SK-N-DZ (cell line): ENCODE data around the gene STRADB. TPM values are rescaled to one million over a fixed set of nuclear protein-coding genes. Genes with fewer than 3 reads are reported as not detected.
"Not testable (repeated sequence)": the region's sequence is repeated elsewhere in the genome, so short reads cannot be mapped to it uniquely, and the experiment has no call there.

ENCODE experiments used
- DNase-seq: peaks from one replicate; pipeline ENCODE4 v3.0.0-alpha.2; 2015; ENCODE audit warnings: low spot score
- polyA plus RNA-seq, 2 experiments: library from polyadenylated mRNA; depleted of rRNA; stranded (reverse); fragments of >200 nt; gene quantifications; 2 replicates each; pipeline ENCODE4 v1.2.3, GENCODE V29; 2014

Gene STRADB, protein sequence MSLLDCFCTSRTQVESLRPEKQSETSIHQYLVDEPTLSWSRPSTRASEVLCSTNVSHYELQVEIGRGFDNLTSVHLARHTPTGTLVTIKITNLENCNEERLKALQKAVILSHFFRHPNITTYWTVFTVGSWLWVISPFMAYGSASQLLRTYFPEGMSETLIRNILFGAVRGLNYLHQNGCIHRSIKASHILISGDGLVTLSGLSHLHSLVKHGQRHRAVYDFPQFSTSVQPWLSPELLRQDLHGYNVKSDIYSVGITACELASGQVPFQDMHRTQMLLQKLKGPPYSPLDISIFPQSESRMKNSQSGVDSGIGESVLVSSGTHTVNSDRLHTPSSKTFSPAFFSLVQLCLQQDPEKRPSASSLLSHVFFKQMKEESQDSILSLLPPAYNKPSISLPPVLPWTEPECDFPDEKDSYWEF
- polyA plus RNA-seq (2014; cell fraction: cytosol; rRNA removed), result 54.1 and 86.4 TPM in 2 replicates
- polyA plus RNA-seq (2014; cell fraction: nucleus; rRNA removed), result 43.1 and 61.7 TPM in 2 replicates

DNA sequence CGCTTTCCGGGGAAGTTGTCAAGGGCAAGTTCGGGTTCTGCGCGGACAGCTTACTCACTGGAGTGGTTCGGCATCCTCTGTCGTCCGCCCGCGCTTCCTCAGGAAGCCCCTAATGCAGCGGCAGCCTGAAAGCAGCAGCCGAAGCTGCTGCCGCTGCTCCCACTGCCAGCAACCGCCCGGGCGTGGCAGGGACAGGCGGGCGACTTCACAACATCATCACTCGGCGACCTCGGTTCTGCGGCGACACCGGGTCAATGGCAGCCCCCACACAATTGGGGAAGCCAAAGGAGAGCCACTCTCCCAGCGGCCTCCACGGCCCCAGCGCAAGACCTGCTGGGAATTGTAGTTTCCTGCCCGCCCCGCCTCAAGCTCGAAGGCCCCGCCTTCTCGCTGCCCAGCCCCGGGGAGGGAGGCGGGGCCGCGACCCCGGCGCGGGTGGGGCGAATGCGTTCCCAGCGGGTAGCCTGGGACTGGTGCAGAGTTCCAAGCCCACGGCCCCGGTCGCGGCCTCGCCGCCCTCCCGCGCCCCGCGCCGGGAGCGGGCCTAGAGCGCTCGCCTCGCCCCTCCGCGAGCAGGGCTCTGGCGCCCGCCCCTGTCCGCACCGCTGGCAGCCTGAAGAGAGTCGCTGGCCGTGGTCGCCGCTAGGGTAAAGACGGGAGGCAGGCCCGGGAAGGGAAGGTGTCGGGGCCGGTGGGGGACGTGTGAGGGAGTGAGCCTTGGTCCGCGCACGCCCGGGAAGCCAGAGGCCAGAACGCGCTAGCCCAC, at the start of gene STRADB, which contains the start of gene TRAK2:
Gene STRADB, plus strand, starts transcription at position 449 of the 766 bp plus-strand sequence. CDS start 3,101 bp downstream, outside the sequence.
Gene TRAK2, minus strand, starts transcription at position 167 of the 766 bp plus-strand sequence. CDS start 30,951 bp downstream, outside the sequence.
- DNase-seq, result peak; percentile 96

DNA sequence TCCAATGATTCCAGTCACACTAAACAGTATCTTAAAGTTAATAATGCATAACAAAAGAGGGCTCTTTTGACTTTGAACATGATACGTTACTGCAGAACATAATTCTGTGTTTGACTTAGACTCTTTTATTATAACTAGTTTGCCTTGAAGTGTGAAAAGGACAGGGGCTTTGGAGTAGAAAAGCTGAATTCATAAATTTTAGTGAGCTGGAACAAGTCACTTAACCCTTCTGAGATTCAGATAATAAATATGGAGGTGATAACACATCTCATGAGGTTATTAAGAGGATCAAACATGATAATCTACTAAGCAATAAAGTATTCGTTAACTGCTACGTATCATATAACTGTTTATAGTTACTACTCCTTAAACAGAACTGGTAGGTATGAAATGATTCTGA, 49.7 kb upstream of the STRADB start:
- no peak for DNase-seq

DNA sequence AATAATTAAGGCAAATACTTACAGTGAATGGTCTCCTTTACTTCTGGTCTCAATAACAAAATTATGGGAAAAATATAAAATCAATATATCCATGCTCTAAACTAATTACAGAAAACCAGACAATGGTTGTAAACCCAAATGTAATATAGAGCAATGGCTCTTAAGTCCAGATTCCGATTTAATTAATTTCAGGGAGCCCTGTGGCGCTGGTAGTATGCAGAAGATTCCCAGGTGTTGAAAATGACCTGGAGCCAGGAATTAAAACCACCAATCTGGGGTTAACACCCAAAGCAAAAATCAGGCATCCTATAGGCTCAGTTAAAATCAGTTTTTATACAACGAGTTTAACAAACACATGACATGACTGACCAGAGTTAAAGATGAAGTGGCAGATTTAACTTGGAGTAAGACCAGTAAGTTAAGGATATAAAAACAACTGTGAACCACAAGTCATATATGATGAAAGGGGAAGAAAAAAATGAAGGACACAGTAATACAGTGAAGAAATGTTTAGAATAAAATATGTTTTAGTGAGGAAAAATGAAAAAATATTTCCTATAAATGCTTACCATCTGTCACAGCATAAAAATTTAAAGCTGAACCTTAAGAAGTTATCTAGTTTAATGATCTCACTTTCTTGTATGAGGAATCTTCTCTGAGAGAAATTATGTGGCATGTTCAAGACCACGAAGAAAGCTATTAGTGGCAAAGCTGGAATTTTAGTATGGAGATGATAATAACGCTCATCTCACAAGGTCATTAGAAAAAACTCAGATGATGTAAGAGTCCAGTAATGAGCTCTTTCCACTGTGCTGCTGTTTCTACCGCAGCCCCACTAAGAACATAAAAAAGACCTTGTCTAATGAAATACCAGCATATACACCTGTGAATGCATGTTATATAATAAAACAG, 48.6 kb upstream of the STRADB start:
- DNase-seq, result no peak

DNA sequence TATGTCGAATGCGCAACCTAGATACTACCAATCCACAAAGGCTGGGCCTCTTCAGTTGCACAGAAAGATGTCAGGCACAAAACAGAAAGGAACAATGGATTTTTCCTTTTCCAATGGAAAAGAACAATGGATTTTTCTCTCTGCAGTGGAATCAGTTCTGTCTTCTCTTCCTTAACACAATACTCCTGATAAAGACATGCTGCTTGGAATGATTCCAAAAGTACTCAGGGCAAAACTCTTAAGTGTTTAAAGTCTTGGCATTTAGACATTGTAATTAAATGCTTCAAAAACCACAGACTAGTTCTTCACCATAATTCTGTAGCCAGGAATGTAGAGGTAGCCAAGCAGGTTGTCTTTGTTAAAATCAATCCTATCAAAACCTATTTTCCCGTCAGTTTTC, 47.7 kb upstream of the STRADB start:
- DNase-seq, result no peak

DNA sequence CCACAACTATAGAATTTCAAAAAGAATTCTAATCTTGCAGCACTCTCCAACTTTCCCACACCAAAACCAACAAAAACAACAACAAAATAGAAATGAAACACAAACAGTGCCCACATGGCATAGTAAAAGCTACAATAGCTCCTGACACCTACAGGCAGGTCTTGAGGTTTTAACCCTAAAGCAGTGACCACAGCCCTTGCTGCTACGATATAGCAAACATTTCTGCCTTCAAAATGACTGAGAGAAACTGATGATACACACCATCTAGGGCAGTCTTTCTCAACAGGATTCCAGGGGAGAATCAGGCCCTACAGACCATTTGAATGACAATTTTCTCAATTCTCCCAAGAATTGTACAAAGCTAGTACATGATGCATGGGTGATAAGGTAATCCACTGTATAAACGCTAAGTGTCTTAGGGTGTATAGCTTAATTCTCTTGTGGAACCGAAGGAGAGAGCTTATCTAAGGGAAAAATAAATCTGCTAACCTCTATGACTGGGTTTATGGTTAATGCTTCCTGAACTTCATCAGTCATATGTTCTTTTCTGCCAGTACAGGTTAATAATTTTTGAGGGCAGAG, 46.8 kb upstream of the STRADB start:
- no peak for DNase-seq

DNA sequence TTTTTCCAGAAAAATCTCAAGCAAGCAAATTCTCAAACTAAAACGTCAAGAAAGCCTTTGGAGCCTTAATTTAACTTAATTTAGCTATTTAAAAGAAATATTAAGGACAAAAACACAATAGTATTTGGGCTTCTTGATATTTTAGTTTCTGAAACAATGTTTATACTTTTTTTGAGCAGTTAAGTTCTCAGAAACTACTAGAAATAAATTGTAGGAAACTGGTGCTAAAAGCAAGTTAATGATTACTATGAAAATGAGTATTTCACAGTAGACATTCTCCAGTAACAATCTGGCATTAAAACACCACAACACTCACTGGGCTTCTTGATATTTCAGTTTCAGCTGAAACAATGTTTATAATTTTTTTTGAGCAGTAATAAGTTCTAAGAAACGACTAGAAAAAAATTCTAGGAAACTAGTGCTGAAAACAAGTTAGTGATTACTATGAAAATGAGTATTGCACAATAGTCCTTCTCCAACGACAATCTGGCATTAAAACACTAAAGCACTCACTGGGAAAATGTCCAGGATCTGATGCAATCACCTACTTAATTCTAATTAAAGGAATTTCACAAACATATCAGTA, 45.4 kb upstream of the STRADB start:
- DNase-seq, result no peak

DNA sequence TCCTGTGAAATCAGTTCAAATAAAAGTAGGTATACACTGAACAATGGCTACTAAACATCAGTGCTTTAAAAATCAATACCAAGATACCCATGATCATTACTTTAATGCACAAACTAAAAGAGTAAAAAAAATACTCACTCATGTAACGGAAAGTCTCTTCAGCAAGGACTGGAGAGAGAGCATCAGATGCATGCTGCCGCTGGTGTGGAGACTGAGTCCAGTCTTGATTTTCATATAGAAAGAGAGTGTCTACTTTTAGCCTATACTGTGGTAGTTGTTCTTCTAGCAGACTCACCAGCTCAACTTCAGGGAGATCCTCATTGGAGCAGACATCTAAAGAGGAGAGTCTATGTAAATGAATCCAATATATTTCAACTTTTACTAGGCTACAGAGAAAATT, 44.3 kb upstream of the STRADB start:
- DNase-seq, result no peak

DNA sequence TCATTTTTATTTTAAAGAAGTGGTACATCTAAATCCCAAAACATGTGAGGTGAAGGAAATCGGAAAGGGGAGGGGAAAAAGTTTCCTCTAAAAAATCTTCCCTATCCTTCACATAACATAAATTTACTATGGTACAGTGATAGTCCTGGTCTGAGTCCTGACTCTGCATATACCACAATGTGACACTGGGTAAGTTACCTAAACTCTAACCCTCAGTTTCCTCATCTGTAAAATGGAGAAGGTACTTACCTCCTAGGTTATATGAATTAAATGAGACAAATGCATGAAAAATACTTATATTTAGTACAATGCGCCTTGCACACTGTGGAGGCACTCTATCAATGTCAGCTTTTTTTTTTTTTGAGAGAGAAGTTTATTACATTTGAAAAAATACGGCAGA, 42.6 kb upstream of the STRADB start:
- no peak for DNase-seq

DNA sequence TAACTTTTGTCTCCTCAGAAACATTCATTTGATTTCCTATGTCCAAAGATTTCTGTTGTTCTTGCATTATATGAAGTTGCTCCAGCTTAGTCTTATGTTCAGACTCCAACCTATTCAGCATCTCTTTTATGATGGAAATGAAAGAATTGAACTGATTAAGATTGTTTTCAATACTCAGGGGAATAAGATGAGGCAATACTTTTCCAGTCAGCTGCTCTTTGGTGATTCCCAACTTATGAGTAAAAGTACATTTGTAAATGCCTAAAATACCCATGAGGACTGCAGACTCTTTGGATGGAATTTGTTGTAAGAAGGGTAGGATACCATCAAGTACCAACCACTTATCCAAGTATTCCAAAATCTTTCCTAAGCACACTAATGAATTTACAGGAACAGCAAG, 40.1 kb upstream of the STRADB start:
- no peak for DNase-seq

DNA sequence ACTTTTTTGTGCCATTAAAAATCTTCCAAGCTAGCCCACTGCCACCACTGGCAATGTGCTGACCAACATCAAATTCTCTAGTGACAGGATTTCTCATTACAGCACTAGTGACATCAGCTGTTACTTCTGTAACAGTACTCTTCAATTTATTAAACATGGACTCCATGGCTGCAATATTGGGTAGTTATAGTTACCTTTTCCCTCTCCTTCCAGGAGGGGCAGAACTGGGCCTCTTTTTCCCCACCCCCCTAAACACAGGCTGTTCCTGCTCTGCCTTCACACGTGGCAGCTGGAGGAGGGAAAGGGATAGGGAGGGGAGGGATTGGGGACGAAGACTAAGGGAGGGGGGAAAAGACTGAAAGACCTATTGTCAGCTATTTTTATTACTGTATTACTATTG, 38.4 kb upstream of the STRADB start:
- DNase-seq, result no peak

DNA sequence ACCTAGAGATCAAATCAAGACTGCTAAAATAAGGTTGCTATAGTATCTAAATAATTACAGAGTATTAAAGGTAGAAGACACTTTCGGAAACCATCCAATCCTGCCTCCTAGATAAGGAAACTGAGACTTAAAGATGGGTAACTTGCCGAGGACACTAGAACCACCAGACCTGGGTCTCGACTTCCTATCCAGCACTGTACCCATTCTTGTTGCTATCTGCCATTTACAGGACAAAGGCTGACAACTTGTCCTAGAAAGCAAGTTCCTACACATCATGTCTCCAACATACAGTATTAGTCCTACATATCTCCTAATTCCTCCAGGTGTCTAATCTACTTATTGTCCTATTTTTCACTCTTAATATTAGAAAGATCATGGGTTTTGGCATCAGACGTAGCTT, 38.0 kb upstream of the STRADB start:
- DNase-seq, result no peak

DNA sequence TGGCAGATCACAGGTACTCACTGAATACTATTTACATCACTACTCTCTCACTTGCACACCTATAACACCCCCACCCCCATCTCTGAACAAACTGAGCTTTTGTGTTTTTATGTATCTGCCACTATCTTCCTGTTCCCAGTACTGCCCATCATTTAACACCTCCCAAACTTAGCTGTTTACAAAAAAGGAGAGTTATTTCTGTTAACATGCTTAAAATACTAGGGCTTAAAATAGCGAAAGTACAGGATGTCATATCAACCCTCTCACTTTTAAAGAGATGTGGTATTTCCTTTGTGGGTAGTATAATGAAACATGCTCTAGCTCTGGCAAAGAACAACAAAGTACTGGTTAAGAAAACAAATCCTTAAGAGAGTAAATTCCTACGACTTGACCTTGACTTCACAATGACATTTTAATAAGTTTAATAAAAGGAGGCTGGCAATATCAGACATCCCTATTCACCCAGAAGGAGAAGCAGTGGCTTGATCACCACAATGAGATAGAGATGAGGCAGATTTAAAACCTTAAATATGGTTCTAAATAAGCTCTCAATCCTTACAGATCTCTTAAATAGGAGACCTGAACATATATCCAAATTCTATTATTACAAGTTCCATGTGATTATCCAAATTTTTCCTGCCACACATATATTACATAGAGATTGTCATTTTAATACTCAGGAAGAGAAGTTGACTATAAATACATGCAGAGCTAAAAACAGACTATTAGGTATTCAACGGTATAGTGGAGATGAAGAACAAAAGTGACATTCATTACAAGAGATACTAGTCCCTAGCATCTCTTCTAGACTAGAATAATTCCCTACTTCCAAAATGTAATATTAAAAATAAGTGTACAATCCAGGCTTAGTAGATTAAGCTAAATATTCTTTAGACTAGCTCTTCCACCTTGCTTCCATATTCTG, 37.2 kb upstream of the STRADB start:
- DNase-seq, result no peak

DNA sequence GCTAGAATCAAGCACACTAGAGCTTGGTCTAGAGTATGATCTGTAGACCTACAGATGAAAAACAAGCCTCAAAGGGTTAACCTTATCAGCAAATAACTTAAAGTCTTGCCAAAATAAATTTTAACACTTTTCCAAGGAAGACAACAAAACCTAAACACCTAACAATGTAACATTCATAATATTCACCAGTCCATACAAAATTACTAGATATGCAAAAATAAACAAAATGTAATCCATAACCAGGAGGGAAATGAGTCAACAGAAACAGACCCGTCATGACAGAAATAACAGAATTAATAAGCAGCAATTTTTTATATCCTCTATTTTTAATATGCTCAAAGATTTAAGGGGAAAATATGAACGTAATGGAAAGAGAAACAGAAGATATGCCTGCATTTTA, 36.4 kb upstream of the STRADB start:
- no peak for DNase-seq

DNA sequence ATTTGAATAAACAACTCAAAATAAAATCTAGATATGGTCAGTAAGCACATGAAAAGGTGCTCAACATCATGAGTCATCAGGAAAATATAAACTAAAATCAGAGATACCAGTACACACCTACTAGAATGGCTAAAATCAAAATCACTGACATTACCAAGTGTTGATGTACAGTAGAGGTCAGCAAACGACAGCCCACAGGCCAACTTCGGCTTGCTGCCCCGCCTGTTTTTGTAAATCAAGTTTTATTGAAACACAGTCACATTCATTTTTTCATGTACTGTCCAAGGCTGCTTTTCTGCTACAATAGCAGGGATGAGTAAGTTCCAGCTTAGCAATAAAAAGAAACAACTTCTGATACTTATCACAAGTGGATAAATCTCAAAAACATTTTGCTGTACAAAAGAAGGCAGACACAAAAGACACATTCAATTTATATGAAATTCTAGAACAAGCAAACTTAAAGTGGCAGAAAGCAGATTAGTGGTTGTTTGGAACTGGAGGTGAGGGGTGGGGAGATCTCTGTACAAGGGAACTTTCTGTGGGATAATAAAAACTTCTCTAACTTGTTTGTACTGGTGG, 32.4 kb upstream of the STRADB start:
- DNase-seq, result no peak

DNA sequence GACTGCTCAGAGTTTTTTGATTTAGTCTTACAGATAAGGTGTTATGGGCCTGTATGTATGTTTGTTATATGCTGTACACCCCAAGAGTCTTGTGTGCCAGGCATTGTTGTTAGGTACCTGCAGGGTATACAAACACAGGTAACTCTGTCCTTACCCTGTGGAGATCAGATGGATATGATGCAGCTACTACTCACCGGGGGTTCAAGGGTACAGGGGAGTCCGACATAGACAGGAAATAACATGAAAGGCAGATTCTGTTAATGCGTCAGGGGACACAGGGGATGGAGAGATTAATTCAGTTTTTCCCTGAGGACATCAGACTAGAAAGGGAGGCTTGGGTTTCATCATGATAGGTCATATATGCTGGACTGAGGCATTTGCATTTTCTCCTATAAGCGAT, 31.6 kb upstream of the STRADB start:
- DNase-seq, result no peak

DNA sequence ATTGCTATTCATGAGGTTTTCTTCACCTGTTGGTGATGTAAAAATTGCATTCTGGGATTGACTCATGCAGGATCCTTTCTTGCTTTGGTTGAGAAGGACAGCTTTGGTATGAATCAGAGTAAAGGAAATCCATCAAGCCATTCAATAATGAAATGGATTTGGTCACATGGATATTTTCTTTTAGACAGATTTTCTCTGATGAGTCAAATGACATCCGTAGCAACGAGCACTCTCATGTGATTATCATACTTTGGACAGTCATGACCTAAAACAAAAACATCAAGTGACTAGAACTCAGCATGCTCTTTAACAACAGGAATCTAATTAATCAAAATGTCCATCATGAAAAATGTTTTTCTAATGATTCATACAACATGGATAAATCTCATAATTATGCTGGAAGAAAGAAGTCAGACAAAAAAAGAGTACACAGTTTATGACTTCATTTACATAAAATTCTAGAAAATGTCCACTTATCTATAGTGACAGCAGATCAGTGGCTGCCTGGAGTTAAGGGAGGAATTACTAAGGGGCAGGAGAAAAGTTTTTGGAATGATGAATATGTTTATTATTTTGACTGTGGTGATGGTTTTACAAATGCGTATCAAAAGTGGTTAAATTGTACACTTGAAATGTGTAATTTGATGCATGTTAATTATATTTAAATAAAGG, 31.0 kb upstream of the STRADB start:
- DNase-seq, result no peak

DNA sequence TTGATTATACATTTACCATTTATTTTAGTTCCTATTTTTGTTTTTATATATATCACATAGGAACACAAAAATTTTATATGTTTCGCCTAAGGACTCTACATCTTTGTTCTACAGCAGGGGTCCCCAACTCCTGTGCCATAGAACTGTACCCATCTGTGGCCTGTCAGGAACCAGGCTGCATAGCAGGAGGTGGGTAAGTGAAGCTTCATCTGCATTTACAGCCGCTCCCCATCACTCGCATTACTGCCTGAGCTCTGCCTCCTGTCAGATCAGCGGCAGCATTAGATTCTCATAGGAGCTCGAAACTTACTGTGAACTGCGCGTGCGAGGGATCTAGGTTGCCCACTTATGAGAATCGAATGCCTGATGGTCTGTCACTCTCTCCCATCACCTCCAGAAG, 25.6 kb upstream of the STRADB start:
- DNase-seq, result no peak

DNA sequence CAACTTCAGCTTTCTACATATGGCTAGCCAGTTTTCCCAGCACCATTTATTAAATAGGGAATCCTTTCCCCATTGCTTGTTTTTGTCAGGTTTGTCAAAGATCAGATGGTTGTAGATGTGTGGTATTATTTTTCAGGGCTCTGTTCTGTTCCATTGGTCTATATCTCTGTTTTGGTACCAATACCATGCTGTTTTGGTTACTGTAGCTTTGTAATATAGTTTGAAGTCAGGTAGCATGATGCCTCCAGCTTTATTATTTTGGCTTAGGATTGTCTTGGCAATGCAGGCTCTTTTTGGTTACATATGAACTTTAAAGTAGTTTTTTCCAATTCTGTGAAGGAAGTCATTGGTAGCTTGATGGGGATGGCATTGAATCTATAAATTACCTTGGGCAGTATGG, 23.2 kb upstream of the STRADB start:
- not testable (repeated sequence) for DNase-seq

DNA sequence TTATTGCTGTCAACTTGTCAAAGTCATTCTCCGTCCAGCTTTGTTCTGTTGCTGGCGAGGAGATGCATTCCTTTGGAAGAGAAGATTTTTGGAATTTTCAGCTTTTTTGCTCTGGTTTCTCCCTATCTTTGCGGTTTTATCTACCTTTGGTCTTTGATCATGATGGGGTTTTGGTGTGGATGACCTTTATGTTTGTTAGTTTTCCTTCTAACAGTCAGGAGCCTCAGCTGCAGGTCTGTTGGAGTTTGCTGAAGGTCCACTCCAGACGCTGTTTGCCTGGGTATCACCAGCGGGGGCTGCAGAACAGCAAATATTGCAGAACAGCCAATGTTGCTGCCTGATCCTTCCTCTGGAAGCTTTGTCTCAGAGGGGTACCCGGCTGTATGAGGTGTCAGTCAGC, 21.7 kb upstream of the STRADB start:
- DNase-seq, result not testable (repeated sequence)
